Fibroblast of pulmonary artery (primary cell): ENCODE data around the gene GPR39.
A peak's percentile ranks its signal among the peaks of the same experiment; 100 is the strongest.

Source experiments
- DNase-seq: peaks from one replicate; pipeline ENCODE4 v3.0.0-alpha.2; 2010; ENCODE audit warnings: low read depth
- H3K4me3 ChIP-seq: replicated peaks from 2 replicates; pipeline ENCODE4 v1.5.1; 2011; ENCODE audit warnings: low read depth, mild to moderate bottlenecking, control low read depth, low read length, moderate library complexity
- CTCF ChIP-seq: IDR thresholded peaks from 2 replicates; pipeline ENCODE4 v1.5.1; 2011; ENCODE audit warnings: mild to moderate bottlenecking, control low read depth, low read length, inconsistent platforms; ENCODE audit errors: missing control alignments

Gene GPR39

GRCh38 chr2:132668189-132668823, 251.7 kb downstream of the GPR39 start:
- no peak for DNase-seq
- TF ChIP-seq CTCF = peak; percentile 25

GRCh38 chr2:132668987-132669907, 252.6 kb downstream of the GPR39 start:
- peak; percentile 16 for DNase-seq
- H3K4me3 ChIP-seq = peak overlapping the region; percentile 53
- no peak for TF ChIP-seq CTCF

More at GRCh38 chr2:132668189-132668823, 251.7 kb downstream of the GPR39 start:
- H3K4me3 ChIP-seq = peak overlapping the region; percentile 8

GRCh38 chr2:132669908-132670495, 253.4 kb downstream of the GPR39 start, which contains the start of gene LYPD1:
TSS of gene LYPD1 (minus strand) at chr2:132670205. CDS start at chr2:132669932, 273 bp downstream.
- DNase-seq = no peak
- no peak for TF ChIP-seq CTCF
- H3K4me3 ChIP-seq = peak within 1 kb of the TSS; percentile 53

GRCh38 chr2:132670496-132671150, 254.0 kb downstream of the GPR39 start:
- peak; percentile 21 for DNase-seq
- TF ChIP-seq CTCF = no peak
- peak overlapping the region; percentile 53 for H3K4me3 ChIP-seq

- TF ChIP-seq CTCF = no peak
- peak; percentile 85 for DNase-seq
- peak overlapping the region; percentile 53 for H3K4me3 ChIP-seq
Measured at GRCh38 chr2:132671151-132671835, 254.7 kb downstream of the GPR39 start.

GRCh38 chr2:132676999-132677398, 260.4 kb downstream of the GPR39 start:
- no peak for TF ChIP-seq CTCF
- no peak for DNase-seq
- H3K4me3 ChIP-seq = no peak overlapping the region
